ENCODE measurements around the gene SNX10. TPM values are rescaled to one million over a fixed set of nuclear protein-coding genes. Genes with fewer than 3 reads are reported as not detected.

SNX10 gene
- total RNA-seq, 1 experiment from 2014 or later, result 9.4 TPM

GRCh38 chr7:26337232-26337865 lies 45.7 kb downstream of the SNX10 start:
- H2AFZ ChIP-seq (ENCODE audit: low read length), result no peak overlapping the region
- no peak overlapping the region for H4K91ac ChIP-seq (ENCODE audit: insufficient read length, low read depth, low read length)
- H3K79me1 ChIP-seq (ENCODE audit: insufficient read depth, low read depth, low read length, poor library complexity, severe bottlenecking), result no peaks in the 10 kb centered on the region

More at GRCh38 chr7:26337232-26337865, 45.7 kb downstream of the SNX10 start:
- Histone ChIP-seq H4K8ac (replicated peaks; ENCODE audit: insufficient read length, low read depth, low read length) (no peak overlapping the region), H2BK12ac (ENCODE audit: insufficient read length, low read depth, low read length) (no peak overlapping the region), H2BK120ac (ENCODE audit: low read depth, low read length, poor library complexity, severe bottlenecking) (no peak overlapping the region), H3K4me2 (ENCODE audit: insufficient read depth, insufficient read length, low read length) (no peak overlapping the region), H4K5ac (ENCODE audit: insufficient read length, low read depth, low read length) (no peak overlapping the region), H3T11ph (ENCODE audit: low read length) (no peak overlapping the region), H3K9me3 (ENCODE audit: control insufficient read depth, low read depth, low read length) (no peaks in the 10 kb centered on the region), H3K23me2 (ENCODE audit: insufficient read length, low read depth, low read length, poor library complexity, severe bottlenecking) (no peaks in the 10 kb centered on the region), H3K14ac (ENCODE audit: insufficient read depth, low read length) (no peak overlapping the region), H3K27me3 (ENCODE audit: insufficient read depth, low read length) (no peaks in the 10 kb centered on the region), H3K18ac (ENCODE audit: insufficient read length, low read depth, low read length) (no peak overlapping the region), H2AK5ac (ENCODE audit: insufficient read length, low read length) (no peak overlapping the region), H3K79me2 (ENCODE audit: insufficient read depth, low read length) (no peaks in the 10 kb centered on the region), H4K20me1 (ENCODE audit: control insufficient read depth, insufficient read depth, insufficient read length) (no peaks in the 10 kb centered on the region), H2BK20ac (ENCODE audit: low read depth, low read length, poor library complexity, severe bottlenecking) (no peak overlapping the region), H3K27ac (ENCODE audit: insufficient read length, low read depth, low read length) (no peak overlapping the region), H3K23ac (ENCODE audit: insufficient read length, low read depth, low read length) (no peak overlapping the region), H2BK5ac (ENCODE audit: insufficient read length, low read length) (no peak overlapping the region), H3K9ac (ENCODE audit: extremely low read depth, insufficient read length, low read length) (no peak overlapping the region), H3K4me1 (ENCODE audit: insufficient read depth, low read length) (no peaks in the 10 kb centered on the region), H3K4ac (ENCODE audit: low read depth, low read length) (no peak overlapping the region), H3K56ac (ENCODE audit: insufficient read length, low read depth, low read length) (no peak overlapping the region), H2BK15ac (ENCODE audit: low read depth, low read length) (no peak overlapping the region)
- Mint-ChIP-seq H3K36me3 (ENCODE audit: insufficient read depth in 1 of 3, low read depth in 3 of 3) (no peaks in the 10 kb centered on the region), H3K4me1 (no peaks in the 10 kb centered on the region), H3K9me3 (peaks cover 0 to under 1% of the 10 kb centered on the region in 2 experiments; a peak in 1 of 5 replicates), H3K27ac (no peak overlapping the region), H3K4me3 (no peak overlapping the region), H3K27me3 (ENCODE audit: low read depth) (no peaks in the 10 kb centered on the region)
- no peak for DNase-seq
- WGBS (ENCODE audit: extremely low coverage, insufficient read length, low lambda C conversion rate), result no CpG with 5 or more reads among the region's 2 CpGs
- TF ChIP-seq CTCF (conservative IDR thresholded peaks at IDR 0.05), result no peak

Data from H9 (cell line).